Heart left ventricle (tissue), 16 donors: ENCODE measurements around the gene CFAP251. TPM values are rescaled to one million over a fixed set of nuclear protein-coding genes. Genes with fewer than 3 reads are reported as not detected.

ENCODE experiments used
- ATAC-seq, 4 donors: fragments of 200-7000 bp; cut with Tn5 transposase; one replicate each; pipeline ENCODE4 v1.9.1; 2020 to 2022; ENCODE audit warnings: moderate library complexity in 4 of 4, mild to moderate bottlenecking in 3 of 4, moderate number of reproducible peaks in 1 of 4
- DNase-seq, 5 donors: peaks; one replicate each; pipeline ENCODE4 v3.0.0-alpha.2; 2020
- H3K27ac ChIP-seq, 12 donors: fragments of 200-600 bp; sonication (generic) in 4 of 12; one replicate each; pipeline versions ENCODE4 v1.5.0 to v1.8.0; 2016 to 2022; ENCODE audit warnings: mild to moderate bottlenecking in 2 of 12
- H3K27me3 ChIP-seq, 9 donors: fragments of 200-600 bp; sonication (generic) in 2 of 9; one replicate each; pipeline versions ENCODE4 v1.5.1 to v1.8.0; 2016 to 2022; ENCODE audit warnings: mild to moderate bottlenecking in 3 of 9
- H3K36me3 ChIP-seq, 9 donors: fragments of 200-600 bp; sonication (generic) in 2 of 9; one replicate each; pipeline versions ENCODE4 v1.5.0 to v1.8.0; 2018 to 2022; ENCODE audit warnings: mild to moderate bottlenecking in 2 of 9
- H3K4me1 ChIP-seq, 12 donors: fragments of 200-600 bp; sonication (generic) in 4 of 12; one replicate each; pipeline versions ENCODE4 v1.5.0 to v1.8.0; 2016 to 2022; ENCODE audit warnings: mild to moderate bottlenecking in 3 of 12
- H3K4me3 ChIP-seq, 12 donors: fragments of 200-600 bp; sonication (generic) in 4 of 12; one replicate each; pipeline versions ENCODE4 v1.5.0 to v1.8.0; 2017 to 2022; ENCODE audit warnings: mild to moderate bottlenecking in 9 of 12, moderate library complexity in 4 of 12
- H3K9me3 ChIP-seq, 12 donors: fragments of 200-600 bp; sonication (generic) in 4 of 12; one replicate each; pipeline versions ENCODE4 v1.5.0 to v1.8.0; 2016 to 2022; ENCODE audit warnings: mild to moderate bottlenecking in 1 of 12
- POLR2A ChIP-seq, 2 donors: fragments of 450-650 bp; IDR thresholded peaks; one replicate each; pipeline ENCODE4 v1.6.1; 2017; ENCODE audit warnings: antibody characterized with exemption in 2 of 2, mild to moderate bottlenecking in 2 of 2, moderate library complexity in 2 of 2
- WGBS, 4 donors: extraction: QIAGEN DNeasy Blood & Tissue Kit in 2 of 4; methylation state at CpG; one replicate each; pipeline versions ENCODE4 v1.1.5 to v1.1.7; 2013 to 2018; 5-methylcytosine and 5-hydroxymethylcytosine counted together
- intact Hi-C, 10 donors: fragments of 100-400 bp; cut with DNase I; formaldehyde crosslinking; loops; one replicate each; pipeline versions ENCODE4 v1.11.1 to v1.14.2; 2022
- polyA plus RNA-seq, 2 donors: library from polyadenylated mRNA; stranded (reverse); fragments of 200-250 nt; gene quantifications; one replicate each; pipeline ENCODE4 v1.2.3, GENCODE V29; 2013
- total RNA-seq, 9 donors: library from RNA; depleted of rRNA in 2 of 9; stranded (reverse); fragments of >200 nt in 2 of 9; fragmentation: NEBNext Ultra II Directional in 3 of 9; extraction: Animal tissue kit (Norgen Biotek cat#: 25700) in 3 of 9; gene quantifications; one replicate each; pipeline versions ENCODE4 v1.1.0 to v1.2.4, GENCODE V29; 2016 to 2023
- TF ChIP-seq, protein P1 (sequence below), 12 donors: fragments of 200-600 bp; sonication (generic) in 4 of 12; IDR thresholded peaks; one replicate each; pipeline versions ENCODE4 v1.5.0 to v1.8.0; 2018 to 2022; ENCODE audit warnings: antibody characterized with exemption in 12 of 12, mild to moderate bottlenecking in 5 of 12
- donor health status: ischemic (EF 13 %, LVEDD 7.1; RV severe dilation, severe dysfunction).
- donor health status: healthy with polysubstance abuse.
- donor health status: DM: no; HTN: yes; CAD: no.
- donor health status: DM: no; HTN: no; CAD: no.
- donor health status: ischemic (EF 25% LVEDD 6.9; RV normal size, moderate dysfunction).
- donor health status: ischemic (EF 25% LVEDD 5.7; RV mildly dilated, moderate dysfunction).
- donor health status: healthy.
- donor health status: DM: yes; HTN: yes; CAD: no.
- donor health status: ischemic (EF 35%, LVEDD 5.7; RV mildly dilated, moderate dysfunction).
- donor health status: nonischemic (EF 11% LVEDD 7.7; RV severe dilation, severe dysfunction).
- donor health status: DM: yes; HTN: yes; CAD: no.
- donor health status: PGD.
- donor health status: ischemic (EF 29% LVEDD 5.4; RV normal size, mild dysfunction).
- donor health status: nonischemic (EF 23%, LVEDD 6.1; RV moderate dilation, normal function).

CFAP251 gene
- total and polyA plus RNA-seq, 11 donors = 0.60 to 8.0 (median 1.4) TPM

DNA sequence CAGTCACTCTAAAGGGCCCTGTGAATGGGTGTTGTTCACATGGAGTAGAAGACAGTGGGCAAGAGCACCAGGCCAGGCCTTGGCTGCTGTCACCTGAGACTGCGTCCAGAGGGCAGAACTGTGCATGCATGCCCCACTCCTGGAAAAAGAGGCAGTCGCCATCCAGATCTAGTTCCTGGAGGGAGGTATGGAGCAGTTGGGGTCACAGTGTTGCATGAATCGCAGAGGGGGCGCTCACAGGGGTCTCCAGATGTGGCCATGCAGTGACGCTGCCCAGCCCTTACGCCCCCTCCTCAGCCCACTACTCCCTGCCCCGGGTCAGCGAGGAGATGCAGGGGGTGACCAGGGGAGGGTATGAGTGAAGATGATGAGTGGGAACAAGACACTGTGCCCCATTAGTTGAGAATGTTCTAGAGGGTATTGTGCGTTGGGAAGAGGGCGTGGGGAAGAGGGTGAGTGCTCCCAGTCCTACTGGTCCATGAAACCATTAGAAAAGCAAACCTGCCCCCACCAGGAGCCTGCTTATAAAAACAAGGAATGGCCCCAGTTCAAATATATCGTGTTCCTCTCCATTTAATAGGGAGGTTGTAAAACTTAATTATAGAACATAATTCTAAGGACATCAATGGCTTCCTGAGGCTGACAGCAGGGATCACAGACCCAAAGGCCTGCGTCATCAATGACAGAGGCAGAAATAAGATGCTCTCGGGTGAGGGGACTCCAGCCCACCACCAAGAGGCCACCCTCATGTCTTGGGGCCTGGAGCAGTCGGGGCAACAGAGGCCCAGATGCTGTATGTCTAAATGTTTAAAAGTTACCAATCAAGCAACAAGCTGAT lies 71.1 kb downstream of the CFAP251 start:
- ATAC-seq = peak in 1 of 4 donors; percentile 21

DNA sequence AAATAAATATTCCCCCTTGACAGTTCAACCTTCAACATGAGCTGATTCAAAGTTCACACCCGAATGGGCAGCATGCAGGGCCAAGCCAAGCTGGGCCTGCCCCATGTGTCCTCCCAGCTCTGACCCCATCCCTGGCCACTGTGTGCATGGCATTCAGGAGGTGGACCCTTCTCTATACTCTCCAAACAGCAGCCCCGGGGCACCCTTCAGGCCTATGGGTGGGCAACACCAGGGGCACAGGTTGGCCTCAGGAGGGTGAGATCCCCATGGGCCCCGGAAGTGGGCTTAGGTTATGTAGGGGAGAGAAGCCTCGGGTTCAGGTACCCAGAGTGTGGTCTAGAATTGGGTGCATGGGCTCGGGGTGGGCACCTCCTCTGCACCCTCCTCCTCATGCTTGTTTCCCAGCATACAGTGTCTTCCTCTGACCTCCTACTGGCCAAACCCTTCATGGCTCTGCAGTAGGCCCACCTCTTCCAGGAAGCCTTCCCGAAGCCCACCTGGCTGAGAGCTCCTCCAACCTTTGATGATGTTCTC lies 71.8 kb downstream of the CFAP251 start:
- Histone ChIP-seq H3K27ac (no peak overlapping the region), H3K36me3 (no peaks in the 10 kb centered on the region), H3K4me3 (no peak overlapping the region), H3K9me3 (no peaks in the 10 kb centered on the region), H3K4me1 (peaks cover 0 to 8% (median 0%) of the 10 kb centered on the region in 12 donors), H3K27me3 (no peaks in the 10 kb centered on the region)
- 84 to 95% (median 93%) methylated on average over 4 to 6 of the region's 6 CpGs for WGBS, 4 donors
- ATAC-seq = peak in 1 of 4 donors; percentile 36
- DNase-seq = peak in 1 of 5 donors; percentile 33
- intact Hi-C loops = no loop called here
- TF ChIP-seq, protein P1, sequence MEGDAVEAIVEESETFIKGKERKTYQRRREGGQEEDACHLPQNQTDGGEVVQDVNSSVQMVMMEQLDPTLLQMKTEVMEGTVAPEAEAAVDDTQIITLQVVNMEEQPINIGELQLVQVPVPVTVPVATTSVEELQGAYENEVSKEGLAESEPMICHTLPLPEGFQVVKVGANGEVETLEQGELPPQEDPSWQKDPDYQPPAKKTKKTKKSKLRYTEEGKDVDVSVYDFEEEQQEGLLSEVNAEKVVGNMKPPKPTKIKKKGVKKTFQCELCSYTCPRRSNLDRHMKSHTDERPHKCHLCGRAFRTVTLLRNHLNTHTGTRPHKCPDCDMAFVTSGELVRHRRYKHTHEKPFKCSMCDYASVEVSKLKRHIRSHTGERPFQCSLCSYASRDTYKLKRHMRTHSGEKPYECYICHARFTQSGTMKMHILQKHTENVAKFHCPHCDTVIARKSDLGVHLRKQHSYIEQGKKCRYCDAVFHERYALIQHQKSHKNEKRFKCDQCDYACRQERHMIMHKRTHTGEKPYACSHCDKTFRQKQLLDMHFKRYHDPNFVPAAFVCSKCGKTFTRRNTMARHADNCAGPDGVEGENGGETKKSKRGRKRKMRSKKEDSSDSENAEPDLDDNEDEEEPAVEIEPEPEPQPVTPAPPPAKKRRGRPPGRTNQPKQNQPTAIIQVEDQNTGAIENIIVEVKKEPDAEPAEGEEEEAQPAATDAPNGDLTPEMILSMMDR (IDR thresholded peaks at IDR 0.05) = no peak

More for the DNA sequence above, 71.1 kb downstream of the CFAP251 start:
- 90 to 93% (median 91%) methylated on average over 14 of the region's 14 CpGs for WGBS, 4 donors
- Histone ChIP-seq H3K36me3 (no peaks in the 10 kb centered on the region), H3K9me3 (no peaks in the 10 kb centered on the region), H3K4me3 (no peak overlapping the region), H3K4me1 (peaks cover 0 to 8% (median 0%) of the 10 kb centered on the region in 12 donors), H3K27ac (no peak overlapping the region), H3K27me3 (no peaks in the 10 kb centered on the region)
- DNase-seq = peak in 1 of 5 donors; percentile 10
- intact Hi-C loops = no loop called here
- TF ChIP-seq POLR2A (IDR thresholded peaks at IDR 0.05) = no peak
- TF ChIP-seq, protein P1 (IDR thresholded peaks at IDR 0.05) = no peak

DNA sequence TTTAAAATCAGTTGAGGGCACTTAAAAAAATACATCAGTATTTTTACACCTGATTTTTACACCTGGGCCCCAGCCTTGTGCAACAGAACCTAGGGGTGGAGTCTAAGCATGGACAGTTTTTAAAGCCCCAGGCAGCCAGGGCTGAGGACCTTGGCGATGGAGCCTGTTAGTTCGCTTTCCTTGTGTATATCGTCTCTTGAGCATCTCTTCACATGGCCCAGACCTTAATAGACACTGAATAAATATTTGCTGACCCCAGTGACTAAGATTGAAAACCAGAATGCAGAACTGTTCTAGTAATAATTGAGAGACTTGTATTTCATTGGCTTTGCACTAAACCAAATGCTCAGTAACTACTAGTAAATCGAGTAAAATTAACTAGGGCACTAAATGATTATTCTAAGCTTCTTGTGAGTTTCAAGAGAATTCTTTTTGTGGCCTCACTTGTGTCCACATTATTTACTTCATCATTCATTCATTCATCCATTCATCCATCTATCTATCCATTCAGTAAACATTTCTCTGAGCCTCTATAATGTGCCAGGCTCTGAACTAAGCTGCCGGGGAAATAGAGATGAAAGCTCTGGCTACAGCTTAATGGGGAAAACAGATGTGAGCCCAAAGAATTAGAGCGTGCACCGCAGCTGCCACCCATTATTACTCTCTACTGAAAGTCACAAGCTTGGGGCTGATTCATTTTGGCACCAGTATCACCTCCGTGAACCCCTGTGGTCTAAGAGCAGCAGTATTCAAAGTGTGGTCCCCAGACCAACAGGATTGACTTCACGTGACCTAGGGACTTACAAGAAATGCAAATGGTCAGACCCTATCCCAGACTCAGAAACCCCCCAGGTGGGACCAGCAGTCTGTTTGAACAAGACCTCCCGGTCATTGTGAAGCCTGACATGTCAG lies 72.6 kb downstream of the CFAP251 start:
- Histone ChIP-seq H3K9me3 (no peaks in the 10 kb centered on the region), H3K4me3 (no peak overlapping the region), H3K36me3 (no peaks in the 10 kb centered on the region), H3K27me3 (no peaks in the 10 kb centered on the region), H3K4me1 (peaks cover 0 to 8% (median 0%) of the 10 kb centered on the region in 12 donors), H3K27ac (peak overlapping the region in 1 of 12 donors; percentile 73)
- TF ChIP-seq POLR2A (IDR thresholded peaks at IDR 0.05) = no peak
- TF ChIP-seq, protein P1 (IDR thresholded peaks at IDR 0.05) = no peak
- WGBS, 4 donors = 78 to 88% (median 81%) methylated on average over 9 to 10 of the region's 10 CpGs
- no peak for DNase-seq
- ATAC-seq = no peak
- intact Hi-C loops = no loop called here
